HG03103 (cell line): ENCODE data around the gene PRR14L.

ENCODE experiments used
- ATAC-seq: cut with Tn5 transposase; IDR thresholded peaks from one replicate; pipeline ENCODE4 v1.9.1; 2021; ENCODE audit warnings: low read depth; ENCODE audit not compliant: unreplicated experiment

Gene PRR14L

DNA sequence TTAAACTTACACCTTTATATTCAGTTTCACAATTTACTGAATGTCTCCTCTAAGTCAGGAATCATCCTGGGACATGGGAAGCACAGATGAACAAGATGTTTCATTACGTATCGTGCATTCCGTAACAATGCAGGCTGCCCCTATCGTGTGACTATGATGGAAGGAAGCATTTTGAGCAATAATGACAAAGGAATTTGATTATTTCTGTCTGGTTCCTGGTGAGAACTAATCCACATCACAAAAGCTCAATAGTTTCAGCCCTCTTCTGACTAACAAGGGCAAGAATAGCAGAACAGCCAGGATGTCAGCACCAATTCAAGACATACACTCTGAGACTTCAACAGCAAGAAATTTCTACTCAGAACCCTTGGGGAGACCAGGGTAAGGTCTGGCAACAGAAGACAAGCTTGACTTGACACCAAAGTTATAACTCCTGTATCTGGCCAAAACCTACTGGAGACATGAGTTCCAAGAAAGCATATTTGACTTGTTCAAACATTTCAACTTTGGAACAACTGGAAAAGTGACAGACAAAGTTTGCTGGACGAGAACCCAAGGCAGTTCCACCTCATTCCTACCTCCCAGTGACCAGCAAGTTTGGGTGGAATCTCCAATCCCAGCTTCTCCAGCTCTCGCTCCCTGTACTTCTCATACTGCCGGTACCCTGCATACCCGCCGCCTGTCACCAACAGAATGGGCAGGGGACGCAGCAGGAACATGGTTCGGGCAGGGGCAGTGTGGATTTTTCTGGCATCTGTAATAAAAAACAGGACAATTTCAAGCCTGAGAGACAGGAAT lies 102.2 kb downstream of the PRR14L start:
- no peak for ATAC-seq

DNA sequence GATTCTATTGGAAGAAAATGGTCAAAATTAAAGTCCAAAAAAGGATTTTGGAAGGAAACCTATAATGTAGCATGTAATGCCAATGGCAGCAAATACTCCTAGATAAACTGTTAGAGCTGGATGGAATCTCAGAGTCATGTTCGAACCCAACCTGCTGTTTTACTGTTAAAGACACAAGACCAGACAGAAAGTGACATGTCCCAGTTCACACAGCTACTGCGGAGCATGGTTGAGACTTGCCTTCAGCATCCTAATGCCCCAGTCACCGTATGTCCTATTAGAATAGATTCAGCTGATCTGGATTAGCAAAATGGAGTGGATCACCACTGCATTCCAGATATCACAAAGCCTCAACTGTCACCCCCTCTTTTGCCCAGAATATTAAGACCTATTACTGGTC lies 102.9 kb downstream of the PRR14L start:
- no peak for ATAC-seq

- ATAC-seq = no peak
These were observed 103.5 kb downstream of the PRR14L start for GRCh38 chr22:31646186-31647019.

DNA sequence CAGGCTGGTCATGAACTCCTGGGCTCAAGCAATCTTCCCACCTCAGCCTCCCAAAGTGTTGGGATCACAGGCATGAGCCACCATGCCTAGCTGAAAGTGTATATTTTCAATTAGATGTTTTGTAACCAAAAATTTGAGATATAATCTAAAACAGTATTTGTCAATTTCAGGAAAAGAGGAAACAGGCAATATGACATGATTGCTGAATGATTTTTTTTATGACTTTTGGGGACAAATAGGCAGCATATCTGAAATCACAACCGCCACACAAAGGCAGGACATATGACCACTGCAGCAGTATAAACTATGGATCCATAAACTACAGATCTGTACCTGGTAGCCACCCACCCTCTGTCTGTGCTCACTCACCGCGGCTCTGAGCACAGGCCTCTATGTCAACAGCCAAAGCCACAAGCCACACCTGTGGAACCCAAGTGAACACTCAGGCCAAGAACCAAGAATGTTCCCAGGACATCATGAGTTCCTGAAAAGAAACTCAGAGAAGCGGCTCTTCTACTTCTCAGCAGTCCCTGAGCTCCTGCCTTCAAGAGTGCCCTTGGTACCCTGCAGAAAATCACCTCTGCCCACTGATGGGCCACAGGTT lies 110.4 kb downstream of the PRR14L start:
- no peak for ATAC-seq

- no peak for ATAC-seq
These were observed 111.9 kb downstream of the PRR14L start for GRCh38 chr22:31637891-31638618.

- no peak for ATAC-seq
These were observed 112.5 kb downstream of the PRR14L start for GRCh38 chr22:31637447-31637890.

- ATAC-seq = no peak
These were observed 114.2 kb downstream of the PRR14L start for GRCh38 chr22:31635638-31636306.

- ATAC-seq = no peak
These were observed 118.5 kb downstream of the PRR14L start for GRCh38 chr22:31631436-31631835.
